ENCODE data around the gene SLC17A5.
A peak's percentile ranks its signal among the peaks of the same experiment; 100 is the strongest.

Gene SLC17A5

DNA sequence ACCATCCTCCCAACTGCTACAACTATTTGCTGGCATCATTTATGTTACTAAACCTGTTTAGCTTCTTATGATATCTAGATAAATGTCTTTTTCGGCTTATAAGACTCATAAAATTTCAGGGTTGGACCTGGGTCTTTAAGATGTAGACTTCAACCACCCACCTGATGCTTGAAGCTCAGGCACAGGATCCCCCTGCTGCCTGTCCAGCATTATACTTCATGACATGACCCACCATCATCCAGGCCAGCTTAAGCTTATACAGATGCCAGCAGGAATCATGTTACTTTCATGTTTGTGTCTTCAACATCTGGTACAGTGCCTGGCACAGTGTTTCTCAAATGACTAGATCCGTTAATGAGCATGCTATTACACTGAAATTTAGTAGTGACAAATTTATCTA lies 47.4 kb downstream of the SLC17A5 start:
- Histone ChIP-seq H3K9ac (ENCODE audit: low read length) (no peak overlapping the region), H2AFZ (ENCODE audit: low read depth, low read length) (no peak overlapping the region), H3K4me2 (ENCODE audit: low read length) (no peak overlapping the region), H3K4me1 (ENCODE audit: low read length) (peaks cover 2% of the 10 kb centered on the region; the same call in 1 of the 2 replicates), H3K36me3 (replicated peaks; ENCODE audit: low read depth, low read length) (no peaks in the 10 kb centered on the region), H4K20me1 (ENCODE audit: insufficient read depth, low read length) (no peaks in the 10 kb centered on the region), H3K27me3 (ENCODE audit: low read depth, low read length) (no peaks in the 10 kb centered on the region), H3K9me3 (ENCODE audit: insufficient read depth, low read length) (no peaks in the 10 kb centered on the region), H3K4me3 (ENCODE audit: low read length) (no peak overlapping the region), H3K27ac (ENCODE audit: low read length) (no peak overlapping the region), H3K79me2 (ENCODE audit: low read length) (no peaks in the 10 kb centered on the region)
- TF ChIP-seq EZH2phosphoT487 (IDR thresholded peaks at IDR 0.05; ENCODE audit: low read depth) = no peak
- TF ChIP-seq, protein P1, sequence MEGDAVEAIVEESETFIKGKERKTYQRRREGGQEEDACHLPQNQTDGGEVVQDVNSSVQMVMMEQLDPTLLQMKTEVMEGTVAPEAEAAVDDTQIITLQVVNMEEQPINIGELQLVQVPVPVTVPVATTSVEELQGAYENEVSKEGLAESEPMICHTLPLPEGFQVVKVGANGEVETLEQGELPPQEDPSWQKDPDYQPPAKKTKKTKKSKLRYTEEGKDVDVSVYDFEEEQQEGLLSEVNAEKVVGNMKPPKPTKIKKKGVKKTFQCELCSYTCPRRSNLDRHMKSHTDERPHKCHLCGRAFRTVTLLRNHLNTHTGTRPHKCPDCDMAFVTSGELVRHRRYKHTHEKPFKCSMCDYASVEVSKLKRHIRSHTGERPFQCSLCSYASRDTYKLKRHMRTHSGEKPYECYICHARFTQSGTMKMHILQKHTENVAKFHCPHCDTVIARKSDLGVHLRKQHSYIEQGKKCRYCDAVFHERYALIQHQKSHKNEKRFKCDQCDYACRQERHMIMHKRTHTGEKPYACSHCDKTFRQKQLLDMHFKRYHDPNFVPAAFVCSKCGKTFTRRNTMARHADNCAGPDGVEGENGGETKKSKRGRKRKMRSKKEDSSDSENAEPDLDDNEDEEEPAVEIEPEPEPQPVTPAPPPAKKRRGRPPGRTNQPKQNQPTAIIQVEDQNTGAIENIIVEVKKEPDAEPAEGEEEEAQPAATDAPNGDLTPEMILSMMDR (IDR thresholded peaks at IDR 0.05; ENCODE audit: low read depth, low read length) = 0 out of 2 replicates have a peak, but pooled peaks have one; percentile 8

DNA sequence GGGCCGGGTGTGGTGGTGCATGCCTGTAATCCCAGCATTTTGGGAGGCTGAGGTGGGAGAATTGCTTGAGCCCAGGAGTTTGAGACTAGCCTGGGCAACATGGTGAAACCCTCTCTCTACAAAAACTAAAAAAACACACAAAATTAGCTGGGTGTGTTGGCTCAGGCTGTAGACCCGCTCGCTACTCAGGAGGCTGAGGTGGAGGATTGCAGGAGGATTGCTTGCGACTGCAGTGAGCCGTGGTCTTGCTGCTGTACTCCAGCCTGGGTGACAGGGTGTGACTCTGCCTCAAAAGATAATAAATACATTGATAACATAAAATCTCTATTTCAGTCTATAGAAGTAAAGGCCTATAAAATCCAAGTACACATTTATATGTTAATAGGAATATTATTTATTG lies 49.3 kb downstream of the SLC17A5 start:
- no peak for TF ChIP-seq EZH2phosphoT487 (IDR thresholded peaks at IDR 0.05; ENCODE audit: low read depth)
- TF ChIP-seq, protein P1 (IDR thresholded peaks at IDR 0.05; ENCODE audit: low read depth, low read length) = no peak
- no peak overlapping the region for H2AFZ ChIP-seq (ENCODE audit: low read depth, low read length)

DNA sequence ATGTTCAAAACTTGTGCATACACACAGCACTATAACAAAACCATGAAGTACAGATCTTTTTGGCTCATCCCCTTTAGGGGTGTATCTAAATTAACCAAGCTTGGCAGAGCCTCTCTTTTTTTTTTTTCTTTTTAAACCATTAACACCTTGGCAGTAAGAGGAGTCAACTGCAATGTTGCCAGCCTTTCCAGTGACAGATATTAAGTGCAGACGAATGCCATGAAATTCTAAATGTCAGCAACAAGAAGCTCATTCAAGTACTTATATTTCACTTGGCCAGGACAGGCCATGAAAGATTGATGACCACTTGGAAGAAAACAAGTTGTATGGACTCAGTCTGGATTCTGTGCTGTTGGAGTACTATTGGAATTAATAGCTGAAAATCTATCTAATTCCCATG lies 49.8 kb downstream of the SLC17A5 start:
- TF ChIP-seq, protein P1 (IDR thresholded peaks at IDR 0.05; ENCODE audit: low read depth, low read length) = no peak
- no peak for TF ChIP-seq EZH2phosphoT487 (IDR thresholded peaks at IDR 0.05; ENCODE audit: low read depth)
- no peak overlapping the region for H2AFZ ChIP-seq (ENCODE audit: low read depth, low read length)

More for the DNA sequence above, 49.3 kb downstream of the SLC17A5 start:
- Histone ChIP-seq H3K4me1 (ENCODE audit: low read length) (no peaks in the 10 kb centered on the region), H3K4me3 (ENCODE audit: low read length) (no peak overlapping the region), H3K4me2 (ENCODE audit: low read length) (no peak overlapping the region), H3K27me3 (ENCODE audit: low read depth, low read length) (no peaks in the 10 kb centered on the region), H3K9me3 (ENCODE audit: insufficient read depth, low read length) (no peaks in the 10 kb centered on the region), H3K36me3 (replicated peaks; ENCODE audit: low read depth, low read length) (no peaks in the 10 kb centered on the region), H3K9ac (ENCODE audit: low read length) (no peak overlapping the region), H4K20me1 (ENCODE audit: insufficient read depth, low read length) (no peaks in the 10 kb centered on the region), H3K27ac (ENCODE audit: low read length) (no peak overlapping the region), H3K79me2 (ENCODE audit: low read length) (no peaks in the 10 kb centered on the region)

DNA sequence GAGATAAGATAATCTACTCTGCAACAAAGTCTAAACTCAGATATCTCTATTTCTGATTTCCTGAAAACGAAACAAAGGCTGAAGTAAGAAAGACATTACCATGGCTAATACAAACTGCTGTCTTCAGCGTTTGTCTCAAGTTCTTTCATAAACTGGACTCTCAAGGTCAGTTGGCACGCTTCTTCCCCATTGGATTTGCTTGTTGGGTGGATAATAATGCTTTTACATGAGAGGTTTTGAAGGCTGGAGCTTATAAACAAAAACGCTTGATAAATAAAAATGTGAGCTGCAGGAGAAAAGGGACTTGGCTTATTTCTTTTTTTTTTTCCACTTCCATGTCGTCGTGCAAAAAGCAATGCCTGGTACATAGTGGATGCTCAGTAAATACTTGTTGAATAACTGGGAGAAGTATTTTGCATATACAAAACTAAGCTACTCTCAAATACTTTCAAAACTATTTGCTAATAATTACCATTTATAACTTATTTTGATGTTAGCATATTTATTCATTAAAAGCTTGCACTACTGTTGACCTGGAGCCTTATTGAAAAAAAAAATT lies 67.3 kb downstream of the SLC17A5 start:
- Histone ChIP-seq H3K79me2 (ENCODE audit: low read length) (no peaks in the 10 kb centered on the region), H3K9ac (ENCODE audit: low read length) (peak overlapping the region; percentile 63), H4K20me1 (ENCODE audit: insufficient read depth, low read length) (no peaks in the 10 kb centered on the region), H3K4me1 (ENCODE audit: low read length) (peaks cover 21% of the 10 kb centered on the region), H3K36me3 (replicated peaks; ENCODE audit: low read depth, low read length) (no peaks in the 10 kb centered on the region), H3K27ac (ENCODE audit: low read length) (peak overlapping the region; percentile 87), H2AFZ (ENCODE audit: low read depth, low read length) (peak overlapping the region; percentile 89), H3K27me3 (ENCODE audit: low read depth, low read length) (no peaks in the 10 kb centered on the region), H3K9me3 (ENCODE audit: insufficient read depth, low read length) (no peaks in the 10 kb centered on the region), H3K4me3 (ENCODE audit: low read length) (peak overlapping the region; percentile 62), H3K4me2 (ENCODE audit: low read length) (peak overlapping the region; percentile 81)
- TF ChIP-seq, protein P1 (IDR thresholded peaks at IDR 0.05; ENCODE audit: low read depth, low read length) = no peak
- TF ChIP-seq EZH2phosphoT487 (IDR thresholded peaks at IDR 0.05; ENCODE audit: low read depth) = no peak

More for the DNA sequence above, 49.8 kb downstream of the SLC17A5 start:
- no peaks in the 10 kb centered on the region for H4K20me1 ChIP-seq (ENCODE audit: insufficient read depth, low read length)
- H3K79me2 ChIP-seq (ENCODE audit: low read length) = no peaks in the 10 kb centered on the region
- no peak overlapping the region for H3K9ac ChIP-seq (ENCODE audit: low read length)
- no peaks in the 10 kb centered on the region for H3K27me3 ChIP-seq (ENCODE audit: low read depth, low read length)
- H3K4me1 ChIP-seq (ENCODE audit: low read length) = no peaks in the 10 kb centered on the region
- H3K36me3 ChIP-seq (replicated peaks; ENCODE audit: low read depth, low read length) = no peaks in the 10 kb centered on the region
- H3K4me3 ChIP-seq (ENCODE audit: low read length) = no peak overlapping the region
- no peak overlapping the region for H3K4me2 ChIP-seq (ENCODE audit: low read length)
- no peak overlapping the region for H3K27ac ChIP-seq (ENCODE audit: low read length)
- no peaks in the 10 kb centered on the region for H3K9me3 ChIP-seq (ENCODE audit: insufficient read depth, low read length)
